DMS153 (cell line): ENCODE data around the gene JAKMIP1.

Experiments
- DNase-seq: peaks from one replicate; lab custom pipeline; 2025; lab: John Stamatoyannopoulos, UW

JAKMIP1 gene

GRCh38 chr4:6180841-6181631 is 19.3 kb downstream of the JAKMIP1 start:
- DNase-seq, result no peak

- DNase-seq, result no peak
These were observed 21.0 kb downstream of the JAKMIP1 start for GRCh38 chr4:6179362-6179761.

- no peak for DNase-seq
These were observed 21.6 kb downstream of the JAKMIP1 start for GRCh38 chr4:6178757-6179156.

GRCh38 chr4:6177587-6178197 is 22.7 kb downstream of the JAKMIP1 start:
- no peak for DNase-seq

- no peak for DNase-seq
These were observed 24.9 kb downstream of the JAKMIP1 start for GRCh38 chr4:6175426-6175825.

- no peak for DNase-seq
These were observed 27.5 kb downstream of the JAKMIP1 start for GRCh38 chr4:6172927-6173200.

GRCh38 chr4:6172093-6172926 is 28.0 kb downstream of the JAKMIP1 start:
- DNase-seq, result no peak

GRCh38 chr4:6169239-6169638 is 31.1 kb downstream of the JAKMIP1 start:
- no peak for DNase-seq

- no peak for DNase-seq
These were observed 34.6 kb downstream of the JAKMIP1 start for GRCh38 chr4:6165766-6166165.

GRCh38 chr4:6162885-6163284 is 37.5 kb downstream of the JAKMIP1 start:
- DNase-seq, result no peak

GRCh38 chr4:6161921-6162464 is 38.4 kb downstream of the JAKMIP1 start:
- DNase-seq, result no peak

GRCh38 chr4:6160536-6160935 is 39.8 kb downstream of the JAKMIP1 start:
- no peak for DNase-seq

- no peak for DNase-seq
These were observed 42.4 kb downstream of the JAKMIP1 start for GRCh38 chr4:6157926-6158325.

GRCh38 chr4:6155996-6156750 is 44.2 kb downstream of the JAKMIP1 start:
- no peak for DNase-seq

GRCh38 chr4:6154875-6155274 is 45.5 kb downstream of the JAKMIP1 start:
- no peak for DNase-seq

GRCh38 chr4:6153874-6154273 is 46.5 kb downstream of the JAKMIP1 start:
- no peak for DNase-seq

- DNase-seq, result no peak
These were observed 47.3 kb downstream of the JAKMIP1 start for GRCh38 chr4:6152869-6153705.

- DNase-seq, result no peak
These were observed 50.2 kb downstream of the JAKMIP1 start for GRCh38 chr4:6150046-6150735.

GRCh38 chr4:6148506-6149205 is 51.7 kb downstream of the JAKMIP1 start:
- DNase-seq, result no peak

GRCh38 chr4:6147441-6147840 is 52.9 kb downstream of the JAKMIP1 start:
- no peak for DNase-seq
